GM21528 (cell line): ENCODE results near the gene CCDC170.

ENCODE experiments used
- ATAC-seq: cut with Tn5 transposase; IDR thresholded peaks from one replicate; pipeline ENCODE4 v1.9.1; 2021; ENCODE audit warnings: mild to moderate bottlenecking, moderate library complexity; ENCODE audit not compliant: unreplicated experiment, low FRiP score

The CCDC170 gene

GRCh38 chr6:151647976-151648639, 154.3 kb downstream of the CCDC170 start:
- no peak for ATAC-seq

- ATAC-seq: no peak
Observed at GRCh38 chr6:151649835-151650234, 156.0 kb downstream of the CCDC170 start.

DNA sequence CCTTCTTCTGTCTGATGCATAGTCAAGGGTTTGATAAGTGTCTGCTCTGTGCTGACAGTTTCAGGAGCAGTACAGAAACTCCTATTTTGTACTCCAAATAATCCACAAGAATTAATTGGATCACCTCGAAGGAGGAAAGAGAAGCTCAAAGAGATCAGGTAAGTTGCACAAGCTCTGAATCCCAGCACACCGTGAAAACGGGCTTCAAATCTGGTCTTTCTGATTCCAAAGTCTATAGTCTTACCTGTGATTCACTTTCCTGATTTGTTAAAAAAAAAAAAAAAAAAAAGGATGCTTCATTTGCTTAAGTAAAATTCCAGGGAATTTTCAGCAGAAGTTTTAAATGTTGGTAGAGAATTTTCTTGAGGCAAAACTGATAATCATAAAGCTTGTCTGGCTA, 157.8 kb downstream of the CCDC170 start:
- no peak for ATAC-seq

DNA sequence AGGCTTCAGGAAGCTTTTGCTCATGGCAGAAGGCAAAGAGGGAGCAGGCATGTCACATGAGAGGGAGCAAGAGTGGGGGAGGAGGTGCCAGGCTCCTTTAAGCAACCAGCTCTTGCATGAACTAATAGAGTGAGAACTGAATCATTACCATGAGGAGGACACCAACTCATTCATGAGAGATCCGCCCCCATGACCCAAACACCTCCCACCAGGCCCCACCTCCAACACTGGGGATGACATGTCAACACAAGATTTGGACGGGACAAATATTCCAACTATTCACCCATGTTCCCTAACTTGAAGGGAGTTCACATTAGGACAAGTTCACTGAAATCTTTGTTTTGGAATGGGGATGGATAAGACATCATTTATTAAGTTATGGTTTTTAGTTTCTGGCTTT, 158.5 kb downstream of the CCDC170 start:
- ATAC-seq: no peak

- no peak for ATAC-seq
Observed at GRCh38 chr6:151655099-151655498, 161.3 kb downstream of the CCDC170 start.

DNA sequence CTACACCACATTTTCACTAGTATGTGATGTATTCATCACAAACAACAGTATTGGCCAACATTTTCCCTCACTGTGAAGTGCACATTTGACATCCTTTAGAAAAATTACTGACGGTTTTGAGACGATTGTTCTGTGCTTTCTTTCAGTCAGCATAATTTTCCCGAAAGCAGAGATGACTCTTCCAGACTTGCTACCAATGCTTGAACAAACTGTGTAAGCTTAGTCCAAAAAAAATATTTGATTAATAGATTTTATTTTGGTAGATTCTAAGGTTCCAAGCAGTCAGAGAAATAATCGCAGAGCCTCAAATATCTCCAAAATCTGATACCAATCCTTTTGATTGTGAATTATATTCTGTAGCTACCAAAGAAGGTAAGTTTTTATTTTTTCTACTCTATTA, 162.6 kb downstream of the CCDC170 start:
- no peak for ATAC-seq

DNA sequence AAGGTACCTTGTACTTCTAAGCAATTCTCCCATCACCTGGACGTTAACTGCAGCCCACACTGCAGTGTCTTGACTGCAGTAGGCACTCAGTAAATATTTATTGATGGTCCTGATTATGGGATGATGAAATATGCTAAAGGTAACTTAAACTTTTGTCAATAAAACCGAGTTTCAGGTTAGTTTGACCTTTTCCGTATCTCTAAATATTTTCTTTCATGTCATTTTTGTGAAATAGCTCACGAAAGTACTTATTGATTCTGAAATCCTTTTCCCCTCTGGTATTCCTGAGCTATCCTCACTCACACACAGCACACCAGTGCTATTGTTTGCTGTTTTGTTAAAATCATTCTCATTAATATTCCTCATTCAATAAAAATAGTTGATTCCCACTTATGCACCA, 164.3 kb downstream of the CCDC170 start:
- no peak for ATAC-seq

DNA sequence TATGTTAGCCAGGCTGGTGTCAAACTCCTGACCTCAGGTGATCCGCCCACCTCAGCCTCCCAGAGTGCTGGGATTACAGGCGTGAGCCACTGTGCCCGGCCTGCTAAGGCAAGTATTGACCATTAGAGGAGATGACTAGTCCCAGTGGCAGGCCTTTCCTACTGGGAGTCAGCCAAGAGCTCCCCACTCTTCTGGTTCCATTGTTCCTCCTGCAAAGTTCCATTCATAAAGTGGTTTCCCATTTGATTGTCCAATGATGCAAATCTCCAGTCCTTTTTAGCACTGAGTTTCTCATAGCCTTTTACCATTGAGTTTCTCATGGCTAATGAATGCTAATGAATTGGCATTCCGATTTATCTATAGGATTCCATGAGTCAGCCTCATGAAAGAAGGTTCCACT, 165.4 kb downstream of the CCDC170 start:
- ATAC-seq: no peak

DNA sequence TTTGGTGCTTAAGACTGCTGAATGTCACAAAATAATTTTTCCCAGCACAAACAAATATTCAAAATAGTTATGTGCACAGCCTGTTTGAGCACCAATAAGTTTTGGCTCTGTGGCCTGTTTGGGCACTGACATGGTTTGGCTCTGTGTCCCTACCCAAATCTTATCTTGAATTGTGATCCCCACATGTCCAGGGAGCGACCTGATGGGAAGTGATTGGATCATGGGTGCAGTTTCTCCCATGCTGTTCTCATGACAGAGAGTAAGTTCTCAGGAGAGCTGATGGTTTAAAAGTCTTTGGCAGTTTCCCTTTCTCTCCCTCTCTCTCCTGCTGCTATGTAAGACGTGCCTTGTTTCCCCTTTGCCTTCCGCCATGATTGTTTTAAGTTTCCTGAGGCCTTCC, 167.7 kb downstream of the CCDC170 start:
- ATAC-seq: no peak

DNA sequence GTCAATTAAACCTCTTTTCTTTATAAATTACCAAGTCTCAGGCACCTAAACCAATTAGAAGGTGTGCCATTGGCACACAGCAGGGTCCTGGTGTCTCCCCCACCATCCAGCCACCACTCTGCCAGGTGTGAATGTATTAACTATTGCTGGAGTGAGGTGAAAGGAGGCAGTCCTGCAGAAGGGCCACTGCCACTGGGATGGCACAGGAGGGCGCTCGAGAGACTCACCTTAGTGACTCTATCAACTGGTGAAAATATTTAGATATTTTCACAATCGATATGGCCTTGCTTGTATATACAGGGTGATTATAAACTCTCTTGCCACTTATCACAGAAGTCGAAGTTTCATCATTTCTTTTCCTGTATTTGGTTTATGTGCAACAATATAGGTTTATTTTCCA, 168.1 kb downstream of the CCDC170 start:
- ATAC-seq: no peak

GRCh38 chr6:151663559-151663958, 169.7 kb downstream of the CCDC170 start:
- ATAC-seq: no peak

DNA sequence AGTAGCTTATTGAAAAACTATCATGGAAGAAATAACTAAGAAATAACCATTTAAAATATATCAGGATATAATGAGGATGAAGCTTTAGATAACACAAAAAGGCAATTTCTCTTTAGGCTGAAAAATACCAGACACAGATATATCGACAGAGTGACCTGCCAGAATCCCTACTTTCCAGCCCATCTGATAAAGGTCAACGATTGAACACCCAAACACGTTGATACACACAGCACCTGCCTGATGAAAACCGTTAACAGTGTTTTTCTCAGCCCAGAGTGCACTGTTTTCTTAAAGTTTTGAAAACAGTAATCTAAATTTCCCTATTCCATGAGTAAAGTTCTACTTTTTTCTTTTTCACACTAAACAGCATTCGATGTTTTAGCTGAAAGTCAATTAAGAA, 170.6 kb downstream of the CCDC170 start:
- no peak for ATAC-seq

- no peak for ATAC-seq
Observed at GRCh38 chr6:151665329-151665728, 171.5 kb downstream of the CCDC170 start.

DNA sequence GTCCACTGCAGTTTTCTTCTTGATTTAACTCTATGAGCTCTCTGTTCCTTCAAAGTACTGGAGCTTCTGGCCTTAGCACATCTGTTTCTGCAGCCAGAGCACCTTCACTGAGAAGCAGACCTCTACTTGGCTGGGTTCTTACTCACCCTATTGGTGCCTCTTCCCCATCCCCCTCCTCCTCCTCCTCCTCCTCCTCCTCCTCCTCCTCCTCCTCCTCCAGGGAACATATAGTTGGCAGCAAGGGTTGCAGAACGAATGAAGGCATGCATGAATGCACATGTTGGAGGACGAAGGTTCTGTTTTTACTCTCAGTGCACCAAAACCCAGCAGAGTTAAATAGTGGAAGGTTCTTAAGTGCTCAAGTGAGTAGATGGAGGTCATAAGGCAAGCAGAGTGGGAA, 172.7 kb downstream of the CCDC170 start:
- ATAC-seq: no peak

DNA sequence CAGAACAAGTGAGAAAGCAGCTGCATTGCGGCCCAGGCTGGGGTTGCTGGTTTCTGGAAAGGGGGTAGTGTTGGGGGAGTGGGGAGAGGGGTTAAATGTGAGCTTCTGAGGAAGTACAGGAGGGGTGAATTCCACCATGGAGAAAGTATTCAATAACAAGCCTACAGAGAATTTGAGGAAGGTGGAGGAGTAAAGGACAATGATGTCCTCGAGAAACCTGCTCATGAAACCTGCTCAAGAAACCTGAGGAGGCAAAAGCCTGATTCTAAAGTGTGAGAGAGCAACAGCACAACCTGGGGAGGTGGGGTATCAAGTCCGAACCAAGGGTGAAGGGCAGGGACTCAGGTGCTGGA, 175.4 kb downstream of the CCDC170 start:
- no peak for ATAC-seq

DNA sequence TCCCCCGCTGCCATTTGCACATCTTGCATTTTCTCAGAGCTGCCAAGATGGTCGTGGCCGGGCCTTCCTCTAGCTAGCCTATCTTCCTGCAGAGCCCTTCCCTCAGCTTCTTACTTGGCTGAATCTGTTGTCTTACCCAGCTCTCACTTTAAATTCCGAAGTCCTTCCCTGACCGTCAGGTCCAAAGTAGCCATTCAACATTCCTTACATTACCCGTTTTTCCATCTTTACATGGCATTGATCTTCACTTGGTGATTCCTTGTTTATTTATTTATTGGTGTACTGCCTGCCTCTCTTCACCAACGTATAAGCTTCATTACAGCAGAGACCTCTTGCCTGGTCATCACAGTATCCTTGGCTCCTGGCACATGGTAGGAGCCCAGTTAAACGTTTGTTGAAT, 176.3 kb downstream of the CCDC170 start:
- ATAC-seq: no peak
